Activated CD4-positive, alpha-beta memory T cell treated with anti-CD3 and anti-CD28 coated beads for 36 hours (primary cell): Measurements from ENCODE around the gene DPP10. TPM values are rescaled to one million over a fixed set of nuclear protein-coding genes. Genes with fewer than 3 reads are reported as not detected.

Source experiments
- CTCF ChIA-PET: fragments of 350-600 bp; sonication (Branson Sonifier 250); formaldehyde crosslinking; loops from one replicate; lab custom pipeline; 2021; ENCODE audit warnings: antibody characterized with exemption, inconsistent platforms; lab: Charles Lee
- POLR2A ChIA-PET: fragments of 350-600 bp; sonication (Branson Sonifier 250); formaldehyde crosslinking; loops from one replicate; lab custom pipeline; 2021; ENCODE audit warnings: antibody characterized with exemption; lab: Charles Lee
- DNase-seq: peaks from one replicate; pipeline ENCODE4 v3.0.0-alpha.2; 2020
- H3K27ac Mint-ChIP-seq: one replicate; pipeline ENCODE4 v1.8.0; 2021; ENCODE audit warnings: mixed read lengths
- H3K27me3 Mint-ChIP-seq: one replicate; pipeline ENCODE4 v1.8.0; 2021; ENCODE audit warnings: mixed read lengths
- H3K36me3 Mint-ChIP-seq: one replicate; pipeline ENCODE4 v1.8.0; 2021; ENCODE audit warnings: mixed read lengths
- H3K4me1 Mint-ChIP-seq: one replicate; pipeline ENCODE4 v1.8.0; 2021; ENCODE audit warnings: low read depth, mixed read lengths
- H3K4me3 Mint-ChIP-seq: one replicate; pipeline ENCODE4 v1.8.0; 2021; ENCODE audit warnings: mild to moderate bottlenecking, mixed read lengths
- H3K9me3 Mint-ChIP-seq: one replicate; pipeline ENCODE4 v1.8.0; 2021; ENCODE audit warnings: mixed read lengths
- intact Hi-C: fragments of 100-400 bp; cut with micrococcal nuclease; formaldehyde crosslinking; loops from one replicate; pipeline ENCODE4 v1.15.1; 2023
- total RNA-seq, 2 experiments: library from RNA; stranded (reverse); gene quantifications; one replicate each; pipeline ENCODE4 v1.2.3, GENCODE V29; 2021

Gene DPP10
- total RNA-seq, 2 experiments from 2014 or later: not detected

DNA sequence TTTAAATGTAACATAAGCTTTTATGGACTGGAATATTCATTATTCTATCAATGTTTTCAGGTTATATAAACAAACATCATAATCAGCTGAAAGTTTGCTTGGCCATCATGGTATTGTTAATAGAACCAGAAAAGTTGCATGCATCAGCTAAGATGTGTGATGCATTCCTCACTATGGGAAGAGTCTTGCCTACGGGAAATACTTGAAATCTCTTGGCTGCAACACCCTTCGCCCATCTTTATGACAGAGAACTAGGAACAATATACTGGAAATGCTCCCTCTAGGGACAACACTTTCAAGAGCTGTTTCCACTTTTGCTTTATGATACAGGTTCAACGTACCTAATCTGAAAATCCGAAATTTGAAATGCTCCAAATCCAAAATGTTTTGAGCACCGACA, 1390.8 kb downstream of the DPP10 start:
- H3K27me3 Mint-ChIP-seq: no peaks in the 10 kb centered on the region
- no peak overlapping the region for H3K4me3 Mint-ChIP-seq
- intact Hi-C loops: no loop called here
- ChIA-PET POLR2A (no interaction called here), CTCF (no interaction called here)
- no peaks in the 10 kb centered on the region for H3K4me1 Mint-ChIP-seq
- peaks cover 11% of the 10 kb centered on the region for H3K9me3 Mint-ChIP-seq
- H3K27ac Mint-ChIP-seq: no peak overlapping the region
- H3K36me3 Mint-ChIP-seq: no peaks in the 10 kb centered on the region
- DNase-seq: no peak

DNA sequence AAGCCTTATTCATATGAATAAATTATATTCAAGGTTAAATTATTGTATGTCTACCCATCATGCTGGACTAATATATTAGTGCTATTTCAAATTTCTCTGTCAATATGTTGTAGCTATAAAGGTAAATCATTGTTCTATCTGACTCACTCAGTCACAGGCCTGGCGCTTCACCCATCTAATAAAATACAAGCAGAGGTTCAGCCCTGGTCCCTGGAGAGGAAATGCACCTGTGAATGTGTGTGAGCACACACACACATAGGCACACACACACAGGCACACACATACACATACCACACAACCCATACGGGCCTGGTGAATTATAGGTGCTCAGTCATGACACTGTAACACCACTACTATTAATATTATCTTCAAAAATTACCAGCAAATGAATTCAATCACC, 1396.1 kb downstream of the DPP10 start:
- ChIA-PET POLR2A (no interaction called here), CTCF (no interaction called here)
- Mint-ChIP-seq H3K4me3 (no peak overlapping the region), H3K4me1 (no peaks in the 10 kb centered on the region), H3K9me3 (peaks cover 13% of the 10 kb centered on the region), H3K27me3 (no peaks in the 10 kb centered on the region), H3K27ac (no peak overlapping the region), H3K36me3 (no peaks in the 10 kb centered on the region)
- intact Hi-C loops: no loop called here
- no peak for DNase-seq

DNA sequence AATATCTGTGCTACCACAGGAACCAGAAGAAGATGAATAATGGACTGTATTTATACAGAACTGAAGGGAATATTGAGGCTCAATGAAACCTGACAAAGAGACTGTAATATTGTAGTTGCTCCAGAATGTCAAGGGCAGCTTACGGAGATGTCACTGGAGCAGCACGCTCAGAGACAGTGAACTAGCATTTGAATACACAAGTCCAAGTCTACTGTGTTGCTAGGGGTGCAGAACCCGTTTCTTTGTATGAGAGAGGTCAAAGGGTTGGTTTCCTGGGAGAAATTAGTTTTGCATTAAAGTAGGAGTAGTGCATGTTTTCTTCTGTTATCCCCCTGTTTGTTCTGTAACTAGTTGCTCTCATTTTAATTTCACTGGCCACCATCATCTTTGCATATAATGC, 1399.9 kb downstream of the DPP10 start:
- ChIA-PET CTCF (no interaction called here), POLR2A (no interaction called here)
- Mint-ChIP-seq H3K9me3 (peaks cover 24% of the 10 kb centered on the region), H3K27me3 (no peaks in the 10 kb centered on the region), H3K4me3 (no peak overlapping the region), H3K36me3 (no peaks in the 10 kb centered on the region), H3K27ac (no peak overlapping the region), H3K4me1 (no peaks in the 10 kb centered on the region)
- no peak for DNase-seq
- intact Hi-C loops: no loop called here

DNA sequence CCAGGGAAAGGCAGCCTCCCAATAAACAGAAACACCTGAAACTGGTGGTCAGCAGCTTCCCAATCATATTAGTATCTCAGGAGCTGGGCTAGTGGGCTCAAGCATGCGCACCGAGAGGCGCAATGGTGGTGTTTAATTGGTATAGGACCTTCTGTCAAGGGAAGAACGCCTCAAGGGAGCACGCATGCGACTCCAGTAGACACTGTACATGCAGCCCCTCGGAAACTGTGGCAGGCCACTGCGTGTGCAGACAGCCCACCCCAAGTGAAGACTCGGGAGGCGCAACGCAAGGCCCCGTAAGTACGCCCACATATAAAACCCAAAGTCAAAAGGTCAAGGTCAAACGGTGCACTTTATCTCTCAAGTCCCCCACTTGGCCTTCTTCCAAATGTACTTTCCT, 1405.8 kb downstream of the DPP10 start:
- no peaks in the 10 kb centered on the region for H3K27me3 Mint-ChIP-seq
- peaks cover 31% of the 10 kb centered on the region for H3K9me3 Mint-ChIP-seq
- POLR2A ChIA-PET: no interaction called here
- H3K4me1 Mint-ChIP-seq: no peaks in the 10 kb centered on the region
- intact Hi-C loops: no loop called here
- no peak for DNase-seq
- H3K27ac Mint-ChIP-seq: no peak overlapping the region
- CTCF ChIA-PET: no interaction called here
- H3K36me3 Mint-ChIP-seq: no peaks in the 10 kb centered on the region
- no peak overlapping the region for H3K4me3 Mint-ChIP-seq

DNA sequence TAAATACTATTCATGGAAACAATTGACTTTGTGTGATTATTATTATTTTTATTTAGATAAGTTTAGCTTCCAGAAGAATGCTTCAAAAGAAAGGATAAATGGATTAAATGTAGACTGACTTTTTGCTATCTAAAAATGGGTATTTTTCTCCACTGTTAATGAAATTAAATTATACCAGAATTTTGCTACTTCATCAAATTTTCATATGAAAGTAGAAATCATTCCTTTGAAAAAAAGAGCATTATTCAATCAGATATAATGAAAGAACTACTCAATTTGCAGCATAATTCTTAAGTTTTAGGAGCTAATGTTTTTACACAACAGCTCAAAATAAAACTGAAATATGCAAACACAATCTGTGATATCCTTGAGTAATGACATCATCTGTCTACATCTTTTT, 1424.6 kb downstream of the DPP10 start:
- DNase-seq: no peak
- intact Hi-C loops: no loop called here
- no peaks in the 10 kb centered on the region for H3K36me3 Mint-ChIP-seq
- ChIA-PET POLR2A (no interaction called here), CTCF (no interaction called here)
- H3K9me3 Mint-ChIP-seq: peaks cover 8% of the 10 kb centered on the region
- H3K27ac Mint-ChIP-seq: no peak overlapping the region
- no peak overlapping the region for H3K4me3 Mint-ChIP-seq
- H3K4me1 Mint-ChIP-seq: no peaks in the 10 kb centered on the region
- H3K27me3 Mint-ChIP-seq: no peaks in the 10 kb centered on the region

DNA sequence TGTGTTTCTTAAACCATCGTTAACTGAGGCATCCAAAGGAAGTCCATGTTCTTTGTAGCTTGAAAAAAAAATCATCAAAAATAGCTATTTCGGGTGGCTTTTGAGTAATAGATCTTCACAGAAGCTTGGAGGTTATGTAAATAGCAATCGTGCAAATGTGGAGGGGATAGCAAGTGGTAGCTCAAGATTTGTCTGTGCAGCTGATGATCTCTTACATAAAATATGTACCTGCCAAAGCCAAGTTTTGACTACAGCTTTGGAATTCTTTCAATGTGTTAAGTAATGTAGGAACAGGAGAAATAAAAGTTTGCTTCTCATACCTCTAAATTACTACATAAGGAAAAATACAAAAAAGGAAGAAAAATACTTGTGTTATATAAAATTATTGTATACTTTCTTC, 1432.0 kb downstream of the DPP10 start:
- POLR2A ChIA-PET: no interaction called here
- no peak overlapping the region for H3K27ac Mint-ChIP-seq
- no peak for DNase-seq
- no peak overlapping the region for H3K4me3 Mint-ChIP-seq
- H3K36me3 Mint-ChIP-seq: no peaks in the 10 kb centered on the region
- H3K9me3 Mint-ChIP-seq: peaks cover 13% of the 10 kb centered on the region
- CTCF ChIA-PET: no interaction called here
- H3K4me1 Mint-ChIP-seq: no peaks in the 10 kb centered on the region
- intact Hi-C loops: no loop called here
- H3K27me3 Mint-ChIP-seq: no peaks in the 10 kb centered on the region

DNA sequence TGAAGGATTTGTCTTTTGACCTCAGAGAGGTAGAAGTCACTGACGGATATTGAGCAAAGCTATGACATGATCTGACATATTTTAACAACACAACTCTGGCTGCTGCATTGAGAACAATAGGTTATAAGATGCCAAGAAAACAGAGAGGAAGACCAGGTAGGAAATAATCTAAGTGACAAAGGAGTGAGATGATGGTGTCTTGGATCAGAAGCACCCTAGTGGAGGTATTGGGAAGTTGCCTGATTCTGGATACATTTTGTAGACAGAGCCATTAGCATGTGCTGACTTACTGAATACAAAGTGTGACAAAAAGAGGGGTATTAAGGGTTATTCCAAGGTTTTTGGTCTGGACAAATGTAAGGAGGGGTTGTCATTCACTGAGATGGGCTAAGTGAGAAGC, 1438.1 kb downstream of the DPP10 start:
- H3K27me3 Mint-ChIP-seq: no peaks in the 10 kb centered on the region
- no peak overlapping the region for H3K4me3 Mint-ChIP-seq
- H3K9me3 Mint-ChIP-seq: peaks cover 18% of the 10 kb centered on the region
- ChIA-PET POLR2A (no interaction called here), CTCF (no interaction called here)
- DNase-seq: no peak
- H3K27ac Mint-ChIP-seq: no peak overlapping the region
- H3K36me3 Mint-ChIP-seq: no peaks in the 10 kb centered on the region
- H3K4me1 Mint-ChIP-seq: no peaks in the 10 kb centered on the region
- intact Hi-C loops: no loop called here

DNA sequence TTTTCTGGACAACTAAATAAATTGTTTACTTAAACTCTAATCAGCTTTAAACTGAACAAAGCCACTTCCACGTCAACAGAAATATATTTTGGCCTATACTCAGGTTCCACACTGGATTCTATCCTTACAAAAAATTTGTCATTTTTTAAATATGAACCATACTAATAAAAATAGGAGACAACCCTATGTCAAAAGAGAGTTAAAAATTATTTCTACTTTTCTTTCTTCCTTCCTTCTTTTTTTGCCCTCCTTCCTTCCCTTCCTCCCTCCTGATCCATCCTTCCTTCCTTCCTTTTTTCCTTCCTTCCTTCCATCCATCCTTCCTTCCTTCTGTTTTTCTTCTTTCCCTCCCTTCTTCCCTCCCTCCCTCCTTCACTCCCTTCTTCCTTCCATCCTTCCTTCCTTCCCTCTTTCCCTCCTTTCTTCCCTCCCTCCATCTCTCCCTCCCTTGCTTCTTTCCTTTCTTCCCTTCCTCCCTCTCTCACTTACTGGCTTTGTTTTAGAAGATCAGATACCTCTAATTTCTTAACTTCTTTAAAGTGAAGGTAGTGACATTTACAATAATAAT, 1444.9 kb downstream of the DPP10 start:
- no peak overlapping the region for H3K27ac Mint-ChIP-seq
- peaks cover 2% of the 10 kb centered on the region for H3K36me3 Mint-ChIP-seq
- CTCF ChIA-PET: no interaction called here
- POLR2A ChIA-PET: no interaction called here
- no peaks in the 10 kb centered on the region for H3K4me1 Mint-ChIP-seq
- no peak overlapping the region for H3K4me3 Mint-ChIP-seq
- no peak for DNase-seq
- H3K27me3 Mint-ChIP-seq: no peaks in the 10 kb centered on the region
- intact Hi-C loops: no loop called here
- peaks cover 35% of the 10 kb centered on the region for H3K9me3 Mint-ChIP-seq
